Stimulated activated CD8-positive, alpha-beta memory T cell treated with anti-CD3 and anti-CD28 coated beads, Interleukin-4, amount 100 ng/mL, for 24 hours (primary cell): Measurements from ENCODE around the gene PEX3.

Experiments used
- DNase-seq: peaks from one replicate; pipeline ENCODE4 v3.0.0-alpha.2; 2020; ENCODE audit warnings: low read depth

The PEX3 gene

GRCh38 chr6:143539106-143539505 is 88.5 kb downstream of the PEX3 start:
- DNase-seq = no peak

GRCh38 chr6:143539734-143540133 is 89.1 kb downstream of the PEX3 start:
- DNase-seq = no peak

- no peak for DNase-seq
Observed at GRCh38 chr6:143540192-143540591, 89.6 kb downstream of the PEX3 start.
